H1 (cell line): Measurements from ENCODE around the gene LHPP. TPM values are rescaled to one million over a fixed set of nuclear protein-coding genes. Genes with fewer than 3 reads are reported as not detected.

Source experiments
- CTCF ChIP-seq, 3 experiments: IDR thresholded peaks; 1 replicate in 2 of 3; 2 replicates in 1 of 3; pipeline versions ENCODE4 v1.5.1 to v1.6.1; 2011; ENCODE audit warnings: low read length in 3 of 3, mild to moderate bottlenecking in 3 of 3, inconsistent platforms in 2 of 3, low read depth in 1 of 3, moderate library complexity in 1 of 3; ENCODE audit not compliant: insufficient read depth in 1 of 3; ENCODE audit errors: control extremely low read depth in 1 of 3
- SUZ12 ChIP-seq: fragments of 200-600 bp; sonication (generic); IDR thresholded peaks from 2 replicates; pipeline ENCODE4 v1.6.1; 2012; ENCODE audit warnings: mild to moderate bottlenecking, inconsistent platforms, low read length, moderate library complexity, mixed read lengths
- polyA plus RNA-seq, 7 experiments: library from polyadenylated mRNA; depleted of rRNA in 3 of 7; stranded (reverse) in 5 of 7; unstranded in 2 of 7; fragments of >200 nt in 5 of 7; fragments of 200-250 nt in 2 of 7; gene quantifications; 1 replicate in 5 of 7; 2 replicates in 1 of 7; 4 replicates in 1 of 7; pipeline versions ENCODE4 v1.2.1 to v1.2.3, GENCODE V29; 2011 to 2013; ENCODE audit warnings: missing spikeins in 2 of 7, mixed read lengths in 2 of 7
- total RNA-seq: library from RNA; stranded (reverse); fragmentation: NEBNext Ultra II Directional; extraction: Animal tissue kit (Norgen Biotek cat#: 25700); gene quantifications from 2 replicates; pipeline ENCODE4 v1.2.1, GENCODE V29; 2021

Gene LHPP
- total and polyA plus RNA-seq, 2 of the 8 experiments (the other 6 are each of a cell fraction or from before 2014, with no cell fraction given), result 26.0 to 45.0 TPM

DNA sequence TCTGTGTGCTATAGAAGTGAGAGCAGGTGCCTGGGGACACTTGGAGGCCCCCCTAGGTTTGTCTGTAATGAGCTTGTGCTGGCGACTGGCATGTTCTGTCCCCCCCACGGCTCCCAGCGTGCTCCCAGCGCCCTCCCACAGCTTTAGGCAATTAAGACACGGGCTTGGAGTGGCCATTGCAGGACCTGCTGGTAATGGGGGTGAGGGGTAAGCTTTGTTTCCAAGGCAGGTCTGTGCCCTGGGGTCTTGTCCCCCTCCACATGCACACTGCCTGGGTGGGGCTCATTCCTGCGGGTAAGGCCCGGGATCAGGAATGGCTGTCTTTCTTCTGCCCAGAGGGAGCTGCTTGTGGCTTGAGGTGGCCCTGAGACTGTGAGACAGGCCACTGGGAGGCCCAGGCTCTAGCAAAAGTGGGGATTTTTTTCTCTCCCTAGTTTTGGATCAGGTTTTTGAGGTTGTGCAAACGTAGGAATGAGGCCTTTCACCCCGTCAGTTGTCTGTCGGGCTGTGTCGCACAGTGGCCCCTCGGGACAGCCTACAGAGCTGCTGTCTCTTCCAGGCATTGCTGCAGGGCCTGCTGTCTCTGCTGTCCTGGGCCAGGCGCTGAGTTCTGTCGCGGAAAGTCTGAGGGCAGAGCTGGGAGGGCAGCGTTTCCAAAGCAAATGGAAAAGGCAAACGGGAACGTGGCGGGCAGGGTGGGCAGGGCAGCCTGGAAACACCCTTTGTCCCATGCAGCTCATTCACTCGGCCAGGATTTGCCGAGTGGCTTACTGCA lies 107.4 kb downstream of the LHPP start (continued):
- no peak for TF ChIP-seq CTCF (IDR thresholded peaks at IDR 0.05; ENCODE audit: control extremely low read depth in 1 of 3, insufficient read depth in 1 of 3, low read depth in 1 of 3, low read length in 3 of 3)
- TF ChIP-seq SUZ12, result no peak
